Brain microvascular endothelial cell (primary cell): ENCODE measurements around the gene ZNF778.
"Not testable (repeated sequence)": the region's sequence is repeated elsewhere in the genome, so short reads cannot be mapped to it uniquely, and the experiment has no call there.

Source experiments
- DNase-seq: peaks from one replicate; pipeline ENCODE4 v3.0.0-alpha.2; 2020
- H3K27ac ChIP-seq: fragments of 250-450 bp; sonication (Bioruptor Pico); 2 replicates; pipeline ENCODE4 v1.5.1; 2020; ENCODE audit warnings: mild to moderate bottlenecking, moderate library complexity
- H3K27me3 ChIP-seq: fragments of 250-450 bp; sonication (Bioruptor Pico); replicated peaks from 2 replicates; pipeline ENCODE4 v1.5.1; 2020; ENCODE audit warnings: mild to moderate bottlenecking
- H3K36me3 ChIP-seq: fragments of 250-450 bp; sonication (Bioruptor Pico); replicated peaks from 2 replicates; pipeline ENCODE4 v1.5.1; 2020; ENCODE audit warnings: mild to moderate bottlenecking
- H3K4me3 ChIP-seq: 2 replicates; pipeline ENCODE4 v1.5.1; 2011; ENCODE audit warnings: low read depth, mild to moderate bottlenecking, control low read depth, low read length, moderate library complexity
- in situ Hi-C: cut with HindIII; loops from 2 replicates; pipeline ENCODE4 v1.10.0; 2017; ENCODE audit warnings: low sequenced_read_pairs, low pct_ligation_motif_present
- TF ChIP-seq, protein P1 (sequence below): IDR thresholded peaks from 2 replicates; pipeline ENCODE4 v1.5.1; 2011; ENCODE audit warnings: low read depth, mild to moderate bottlenecking, moderate library complexity, low read length, control low read depth, inconsistent platforms; ENCODE audit errors: missing control alignments

ZNF778 gene

DNA sequence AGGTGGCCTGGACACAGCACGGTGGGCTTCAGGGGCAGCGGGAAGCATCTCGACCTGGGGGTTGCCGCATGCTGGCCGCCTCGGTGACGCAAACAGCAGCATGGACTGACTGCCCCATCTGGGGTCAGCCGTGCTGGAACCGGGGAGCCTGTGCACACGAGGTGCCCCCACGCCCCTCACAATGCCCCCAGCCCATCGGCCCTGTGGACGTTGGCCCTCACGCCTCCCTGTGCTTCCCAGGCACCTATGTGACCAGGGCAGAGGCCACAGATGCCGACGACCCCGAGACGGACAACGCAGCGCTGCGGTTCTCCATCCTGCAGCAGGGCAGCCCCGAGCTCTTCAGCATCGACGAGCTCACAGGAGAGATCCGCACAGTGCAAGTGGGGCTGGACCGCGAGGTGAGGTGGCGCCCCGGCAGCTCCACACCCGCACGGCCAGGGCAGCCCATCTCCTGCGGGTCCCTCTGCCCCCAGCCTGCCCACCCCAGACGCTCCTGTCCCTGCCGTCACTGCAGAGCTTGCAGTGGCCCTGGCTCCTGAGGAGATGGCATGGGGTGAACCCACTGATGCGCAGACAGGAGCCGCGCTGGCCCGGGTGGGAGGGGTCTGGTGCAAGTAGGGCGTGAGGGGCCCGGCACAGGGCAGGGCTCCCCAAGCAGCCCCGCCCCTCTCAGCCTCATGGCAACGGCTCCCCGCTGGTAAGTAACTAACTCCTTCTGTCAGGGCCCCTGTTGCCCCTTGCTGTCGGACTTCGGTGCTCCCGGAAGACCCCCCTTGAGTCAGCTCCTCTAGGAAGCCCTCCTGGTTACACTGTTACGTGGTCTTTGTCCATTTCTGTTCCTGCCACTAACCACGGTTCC is 32.3 kb upstream of the ZNF778 start:
- no peaks in the 10 kb centered on the region for H3K36me3 ChIP-seq
- TF ChIP-seq, protein P1, sequence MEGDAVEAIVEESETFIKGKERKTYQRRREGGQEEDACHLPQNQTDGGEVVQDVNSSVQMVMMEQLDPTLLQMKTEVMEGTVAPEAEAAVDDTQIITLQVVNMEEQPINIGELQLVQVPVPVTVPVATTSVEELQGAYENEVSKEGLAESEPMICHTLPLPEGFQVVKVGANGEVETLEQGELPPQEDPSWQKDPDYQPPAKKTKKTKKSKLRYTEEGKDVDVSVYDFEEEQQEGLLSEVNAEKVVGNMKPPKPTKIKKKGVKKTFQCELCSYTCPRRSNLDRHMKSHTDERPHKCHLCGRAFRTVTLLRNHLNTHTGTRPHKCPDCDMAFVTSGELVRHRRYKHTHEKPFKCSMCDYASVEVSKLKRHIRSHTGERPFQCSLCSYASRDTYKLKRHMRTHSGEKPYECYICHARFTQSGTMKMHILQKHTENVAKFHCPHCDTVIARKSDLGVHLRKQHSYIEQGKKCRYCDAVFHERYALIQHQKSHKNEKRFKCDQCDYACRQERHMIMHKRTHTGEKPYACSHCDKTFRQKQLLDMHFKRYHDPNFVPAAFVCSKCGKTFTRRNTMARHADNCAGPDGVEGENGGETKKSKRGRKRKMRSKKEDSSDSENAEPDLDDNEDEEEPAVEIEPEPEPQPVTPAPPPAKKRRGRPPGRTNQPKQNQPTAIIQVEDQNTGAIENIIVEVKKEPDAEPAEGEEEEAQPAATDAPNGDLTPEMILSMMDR, result no peak
- no peaks in the 10 kb centered on the region for H3K27me3 ChIP-seq
- no peak overlapping the region for H3K4me3 ChIP-seq
- no peak for DNase-seq
- no peak overlapping the region for H3K27ac ChIP-seq
- in situ Hi-C loops, result no loop called here

- H3K27me3 ChIP-seq, DNase-seq, H3K4me3 ChIP-seq, in situ Hi-C loops, H3K27ac ChIP-seq, H3K36me3 ChIP-seq: not testable (repeated sequence)
Observed at GRCh38 chr16:89185887-89186592, 31.5 kb upstream of the ZNF778 start.

GRCh38 chr16:89186593-89187031 is 30.9 kb upstream of the ZNF778 start:
- H3K27ac ChIP-seq, H3K4me3 ChIP-seq, H3K27me3 ChIP-seq, H3K36me3 ChIP-seq, DNase-seq, in situ Hi-C loops: not testable (repeated sequence)

DNA sequence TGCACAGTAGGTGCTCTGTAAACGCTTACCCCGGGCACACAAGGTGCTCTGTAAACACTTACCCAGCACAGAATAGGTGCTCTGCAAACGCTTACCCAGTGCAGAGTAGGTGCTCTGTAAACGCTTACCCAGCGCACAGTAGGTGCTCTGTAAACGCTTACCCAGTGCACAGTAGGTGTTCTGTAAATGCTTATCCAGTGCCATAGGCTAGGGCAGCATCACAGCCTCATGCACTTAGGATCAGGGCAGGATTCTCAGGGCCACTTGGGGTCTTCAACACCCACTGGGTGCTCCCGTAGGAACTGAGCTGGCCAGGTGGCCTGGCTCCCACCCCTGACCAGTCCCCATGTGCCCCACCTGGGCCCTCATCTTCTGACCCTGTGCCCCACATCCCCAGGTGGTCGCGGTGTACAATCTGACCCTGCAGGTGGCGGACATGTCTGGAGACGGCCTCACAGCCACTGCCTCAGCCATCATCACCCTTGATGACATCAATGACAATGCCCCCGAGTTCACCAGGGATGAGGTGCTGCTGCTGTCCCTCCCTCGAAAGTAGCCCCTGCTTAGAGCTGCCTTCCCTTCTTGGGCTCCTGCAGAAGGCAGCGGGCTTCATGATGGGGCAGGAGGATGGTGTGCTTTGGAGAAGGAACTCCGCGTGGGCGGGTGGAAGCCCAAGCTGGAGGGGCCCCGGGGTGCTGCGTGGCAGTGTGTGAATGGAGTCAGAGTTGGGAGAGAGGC is 30.3 kb upstream of the ZNF778 start:
- H3K4me3 ChIP-seq, result no peak overlapping the region
- H3K27me3 ChIP-seq, result no peaks in the 10 kb centered on the region
- H3K36me3 ChIP-seq, result no peaks in the 10 kb centered on the region
- TF ChIP-seq, protein P1, result no peak
- in situ Hi-C loops, result no loop called here
- DNase-seq, result no peak
- no peak overlapping the region for H3K27ac ChIP-seq

DNA sequence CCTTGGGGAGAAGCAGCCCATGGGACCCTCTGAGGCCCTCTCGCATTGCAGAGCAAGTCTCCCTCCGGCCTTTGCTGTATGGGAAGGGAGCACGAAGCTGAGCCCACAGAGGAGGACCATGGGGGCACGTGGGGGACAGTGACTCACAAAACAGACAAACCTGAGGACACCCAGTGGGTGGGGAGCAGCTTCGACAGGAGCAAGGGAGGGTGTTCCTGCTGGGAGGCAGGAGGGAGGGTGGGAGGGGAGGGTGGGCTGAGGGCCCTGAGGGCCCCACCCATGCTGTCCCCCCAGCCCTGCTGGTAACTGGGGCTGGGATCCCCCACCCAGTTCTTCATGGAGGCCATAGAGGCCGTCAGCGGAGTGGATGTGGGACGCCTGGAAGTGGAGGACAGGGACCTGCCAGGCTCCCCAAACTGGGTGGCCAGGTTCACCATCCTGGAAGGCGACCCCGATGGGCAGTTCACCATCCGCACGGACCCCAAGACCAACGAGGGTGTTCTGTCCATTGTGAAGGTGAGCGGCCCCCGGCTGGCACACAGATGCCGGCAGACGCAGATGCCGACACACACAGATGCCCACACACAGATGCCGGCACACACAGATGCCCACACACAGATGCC is 29.6 kb upstream of the ZNF778 start:
- TF ChIP-seq, protein P1, result no peak
- Histone ChIP-seq H3K4me3 (no peak overlapping the region), H3K36me3 (no peaks in the 10 kb centered on the region), H3K27ac (no peak overlapping the region), H3K27me3 (no peaks in the 10 kb centered on the region)
- in situ Hi-C loops, result no loop called here
- no peak for DNase-seq

DNA sequence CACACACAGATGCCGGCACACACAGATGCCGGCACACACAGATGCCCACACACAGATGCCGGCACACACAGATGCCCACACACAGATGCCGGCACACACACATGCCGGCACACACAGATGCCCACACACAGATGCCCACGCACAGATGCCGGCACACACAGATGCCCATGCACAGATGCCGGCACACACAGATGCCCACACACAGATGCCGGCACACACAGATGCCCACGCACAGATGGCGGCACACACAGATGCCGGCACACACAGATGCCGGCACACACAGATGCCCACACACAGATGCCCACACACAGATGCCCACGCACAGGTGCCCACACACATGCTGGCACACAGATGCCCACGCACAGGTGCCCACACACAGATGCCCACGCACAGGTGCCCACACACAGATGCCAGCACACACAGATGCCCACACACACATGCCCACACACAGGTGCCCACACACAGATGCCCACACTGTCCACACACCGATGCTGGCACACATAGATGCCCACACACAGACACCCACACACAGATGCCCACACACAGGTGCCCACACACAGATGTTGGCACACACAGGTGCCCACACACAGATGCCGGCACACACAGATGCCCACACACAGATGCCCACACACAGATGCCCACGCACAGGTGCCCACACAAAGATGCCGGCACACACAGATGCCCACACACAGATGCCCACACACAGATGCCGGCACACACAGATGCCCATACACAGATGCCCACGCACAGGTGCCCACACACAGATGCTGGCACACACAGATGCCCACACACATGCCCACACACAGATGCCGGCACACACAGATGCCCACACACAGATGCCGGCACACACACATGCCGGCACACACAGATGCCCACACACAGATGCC is 28.8 kb upstream of the ZNF778 start:
- DNase-seq, H3K36me3 ChIP-seq, H3K4me3 ChIP-seq, H3K27me3 ChIP-seq, in situ Hi-C loops, H3K27ac ChIP-seq: not testable (repeated sequence)
